ENCODE measurements around the gene LRRFIP1. TPM values are rescaled to one million over a fixed set of nuclear protein-coding genes. Genes with fewer than 3 reads are reported as not detected.

LRRFIP1 gene
- total and polyA plus RNA-seq, 2 of the 13 experiments (the other 11 are each of a cell fraction or from before 2014, with no cell fraction given), result 15.9 to 40.5 TPM

GRCh38 chr2:237732070-237732469 is 104.7 kb downstream of the LRRFIP1 start (continued):
- no peak for TF ChIP-seq ZBTB25 (CRISPR knock-in tag; IDR thresholded peaks at IDR 0.05)
- no peak for TF ChIP-seq IKZF1 (IDR thresholded peaks at IDR 0.05)
- TF ChIP-seq ZNF607 (CRISPR knock-in tag; IDR thresholded peaks at IDR 0.05; ENCODE audit: borderline replicate concordance), result no peak
- no peak for TF ChIP-seq AFF4 (CRISPR knock-in tag; IDR thresholded peaks at IDR 0.05)
- no peak for TF ChIP-seq ZNF136 (CRISPR knock-in tag; IDR thresholded peaks at IDR 0.05; ENCODE audit: low read depth)
- no peak for TF ChIP-seq JUND (CRISPR knock-in tag; IDR thresholded peaks at IDR 0.05)
- no peak for TF ChIP-seq GLI4 (CRISPR knock-in tag; IDR thresholded peaks at IDR 0.05; ENCODE audit: borderline replicate concordance)
- TF ChIP-seq ZNF674 (CRISPR knock-in tag; IDR thresholded peaks at IDR 0.05; ENCODE audit: low read depth), result no peak
- no peak for TF ChIP-seq ZNF768 (CRISPR knock-in tag; IDR thresholded peaks at IDR 0.05)
- TF ChIP-seq ZBTB3 (CRISPR knock-in tag; IDR thresholded peaks at IDR 0.05; ENCODE audit: borderline replicate concordance, low read depth), result no peak
- TF ChIP-seq TEAD3 (CRISPR knock-in tag; optimal IDR thresholded peaks at IDR 0.05; ENCODE audit: borderline replicate concordance), result peak; percentile 26
- TF ChIP-seq SRSF4 (IDR thresholded peaks at IDR 0.05; ENCODE audit: low read depth, low read length, poor library complexity, severe bottlenecking), result no peak
- TF ChIP-seq ZNF790 (CRISPR knock-in tag; IDR thresholded peaks at IDR 0.05; ENCODE audit: borderline replicate concordance), result no peak
- TF ChIP-seq ZBTB46 (CRISPR knock-in tag; IDR thresholded peaks at IDR 0.05; ENCODE audit: borderline replicate concordance), result no peak
- TF ChIP-seq SALL1 (CRISPR knock-in tag; IDR thresholded peaks at IDR 0.05), result peak; percentile 52
- no peak for TF ChIP-seq ZFP37 (CRISPR knock-in tag; IDR thresholded peaks at IDR 0.05; ENCODE audit: borderline replicate concordance)
- TF ChIP-seq TAF1 (CRISPR knock-in tag; IDR thresholded peaks at IDR 0.05), result no peak
- peak; percentile 61 for TF ChIP-seq HNF1B (CRISPR knock-in tag; IDR thresholded peaks at IDR 0.05)
- TF ChIP-seq HNRNPH1 (optimal IDR thresholded peaks at IDR 0.05; ENCODE audit: low read depth, low read length), result no peak
- TF ChIP-seq HHEX (CRISPR knock-in tag; IDR thresholded peaks at IDR 0.05), result no peak

Measured in HepG2 (cell line).